Measurements from ENCODE around the gene WEE2.

DNA sequence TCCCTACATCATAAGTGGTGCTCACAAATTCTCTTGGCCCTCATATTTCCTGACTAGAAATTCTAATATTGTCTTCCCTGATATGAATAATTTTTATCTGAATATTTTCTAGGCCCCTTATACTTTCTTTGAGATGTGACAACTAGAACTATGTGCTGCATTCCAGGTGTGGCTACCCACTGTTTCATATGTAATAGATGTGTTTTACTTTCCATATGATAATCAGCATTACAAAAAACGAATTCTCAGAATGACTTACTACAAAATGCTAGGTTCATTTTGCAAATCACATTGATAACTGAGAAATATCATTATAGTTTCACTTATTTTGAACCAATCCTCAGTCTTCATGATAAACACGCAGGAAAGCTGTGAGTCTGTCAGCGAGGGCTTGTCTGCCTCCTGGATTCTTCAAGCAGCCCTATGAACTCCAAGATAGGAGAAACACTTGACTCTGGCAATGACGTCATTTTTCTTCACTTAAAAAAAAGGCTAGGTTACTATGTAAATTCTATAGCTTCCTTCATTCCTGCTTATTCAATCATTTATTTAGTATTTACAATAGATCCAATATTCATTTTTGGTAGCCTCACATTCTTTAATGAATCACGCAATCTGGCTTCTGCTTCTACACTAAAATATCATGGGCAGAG is 4.6 kb downstream of the WEE2 start:
- no peak for TF ChIP-seq ZFX (IDR thresholded peaks at IDR 0.05)
- TF ChIP-seq, protein P1, sequence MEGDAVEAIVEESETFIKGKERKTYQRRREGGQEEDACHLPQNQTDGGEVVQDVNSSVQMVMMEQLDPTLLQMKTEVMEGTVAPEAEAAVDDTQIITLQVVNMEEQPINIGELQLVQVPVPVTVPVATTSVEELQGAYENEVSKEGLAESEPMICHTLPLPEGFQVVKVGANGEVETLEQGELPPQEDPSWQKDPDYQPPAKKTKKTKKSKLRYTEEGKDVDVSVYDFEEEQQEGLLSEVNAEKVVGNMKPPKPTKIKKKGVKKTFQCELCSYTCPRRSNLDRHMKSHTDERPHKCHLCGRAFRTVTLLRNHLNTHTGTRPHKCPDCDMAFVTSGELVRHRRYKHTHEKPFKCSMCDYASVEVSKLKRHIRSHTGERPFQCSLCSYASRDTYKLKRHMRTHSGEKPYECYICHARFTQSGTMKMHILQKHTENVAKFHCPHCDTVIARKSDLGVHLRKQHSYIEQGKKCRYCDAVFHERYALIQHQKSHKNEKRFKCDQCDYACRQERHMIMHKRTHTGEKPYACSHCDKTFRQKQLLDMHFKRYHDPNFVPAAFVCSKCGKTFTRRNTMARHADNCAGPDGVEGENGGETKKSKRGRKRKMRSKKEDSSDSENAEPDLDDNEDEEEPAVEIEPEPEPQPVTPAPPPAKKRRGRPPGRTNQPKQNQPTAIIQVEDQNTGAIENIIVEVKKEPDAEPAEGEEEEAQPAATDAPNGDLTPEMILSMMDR (conservative IDR thresholded peaks at IDR 0.05): no peak

All from C4-2B (cell line).